HG03025 (cell line): ENCODE measurements around the gene ZNF628.

ENCODE experiments used
- ATAC-seq: cut with Tn5 transposase; IDR thresholded peaks from one replicate; pipeline ENCODE4 v1.9.1; 2021; ENCODE audit warnings: mild to moderate bottlenecking, moderate library complexity; ENCODE audit not compliant: unreplicated experiment, low FRiP score

Gene ZNF628

GRCh38 chr19:55449469-55449868 lies 26.9 kb upstream of the ZNF628 start:
- ATAC-seq = no peak

- ATAC-seq = no peak
These were observed 25.1 kb upstream of the ZNF628 start for GRCh38 chr19:55451163-55451964.

GRCh38 chr19:55451965-55452748 lies 24.3 kb upstream of the ZNF628 start:
- ATAC-seq = no peak

GRCh38 chr19:55452749-55453346 lies 23.6 kb upstream of the ZNF628 start:
- no peak for ATAC-seq

- ATAC-seq = no peak
These were observed 22.7 kb upstream of the ZNF628 start for GRCh38 chr19:55453511-55454260.

- ATAC-seq = no peak
These were observed 21.6 kb upstream of the ZNF628 start for GRCh38 chr19:55454787-55455243.

GRCh38 chr19:55455576-55456235 lies 20.7 kb upstream of the ZNF628 start:
- ATAC-seq = no peak

- no peak for ATAC-seq
These were observed 20.1 kb upstream of the ZNF628 start for GRCh38 chr19:55456347-55456746.

- ATAC-seq = no peak
These were observed 18.5 kb upstream of the ZNF628 start for GRCh38 chr19:55457683-55458457.

- no peak for ATAC-seq
These were observed 16.9 kb upstream of the ZNF628 start for GRCh38 chr19:55459551-55459949.

- no peak for ATAC-seq
These were observed 16.3 kb upstream of the ZNF628 start for GRCh38 chr19:55459950-55460657.

- no peak for ATAC-seq
These were observed 15.7 kb upstream of the ZNF628 start for GRCh38 chr19:55460670-55461258.

GRCh38 chr19:55461259-55461973 lies 15.0 kb upstream of the ZNF628 start, which contains the start of gene ISOC2:
ISOC2 (minus strand) TSS chr19:55461642; CDS start chr19:55456486, 5,156 bp downstream.
- peak; percentile 87 for ATAC-seq

- no peak for ATAC-seq
These were observed 14.3 kb upstream of the ZNF628 start for GRCh38 chr19:55461974-55462626.

- ATAC-seq = no peak
These were observed 13.7 kb upstream of the ZNF628 start for GRCh38 chr19:55462722-55463121.

- ATAC-seq = no peak
These were observed 12.8 kb upstream of the ZNF628 start for GRCh38 chr19:55463583-55464031.
